Measurements from ENCODE around the gene KRT71.
A peak's percentile ranks its signal among the peaks of the same experiment; 100 is the strongest.
"Not testable (repeated sequence)": the region's sequence is repeated elsewhere in the genome, so short reads cannot be mapped to it uniquely, and the experiment has no call there.

Gene KRT71

DNA sequence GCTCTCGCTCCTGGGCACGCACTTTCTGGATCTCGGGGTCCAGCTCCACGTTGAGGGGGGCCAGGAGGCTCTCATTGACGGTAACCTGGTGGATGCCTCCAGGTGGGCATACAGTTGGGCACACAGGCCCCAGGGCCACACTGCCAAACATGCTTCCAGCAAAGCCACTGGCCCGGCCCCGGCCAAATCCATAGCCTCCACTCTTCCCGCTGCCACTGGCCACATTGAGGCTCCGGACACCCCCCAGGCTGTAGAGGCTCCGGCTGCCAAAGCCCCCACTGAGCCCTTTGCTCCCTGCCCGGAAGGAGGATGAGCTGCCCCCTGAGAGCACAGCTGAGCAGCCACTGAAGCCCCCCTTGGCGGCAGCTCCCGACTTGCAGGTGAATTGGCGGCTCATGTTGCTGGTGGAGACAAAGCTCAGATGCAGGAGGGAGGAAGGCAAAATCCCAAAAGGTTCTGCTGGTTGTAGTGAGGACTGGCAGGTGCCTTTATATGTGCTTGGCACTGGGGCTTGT is at the start of gene KRT71:
KRT71 (minus strand) TSS at position 465 of the 515 bp plus-strand sequence; CDS start at position 397, 68 bp downstream.
- DNase-seq (ENCODE audit: low read depth in 1 of 2, low spot score in 1 of 2): no peak

DNA sequence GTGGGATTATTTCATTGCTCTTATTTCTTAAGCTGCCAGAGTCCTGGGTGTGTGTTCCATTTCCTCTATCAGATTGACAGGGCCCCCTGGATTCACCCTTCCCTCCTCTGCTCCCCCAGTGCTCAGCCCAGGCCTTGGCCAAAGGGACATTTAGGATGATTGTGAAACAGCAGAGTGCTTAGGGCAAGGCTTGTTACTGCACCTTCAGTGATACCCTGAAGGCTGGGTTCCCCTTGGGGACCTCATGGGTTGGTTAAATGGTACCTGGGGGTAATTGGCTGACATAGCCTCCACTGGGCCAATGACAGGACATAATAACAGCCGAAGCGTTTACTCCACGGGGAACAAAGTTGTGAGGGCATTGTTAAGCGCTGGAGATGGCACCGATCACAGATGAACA is 49.6 kb upstream of the KRT71 start:
- no peak for DNase-seq (ENCODE audit: low read depth in 1 of 2, low spot score in 1 of 2)

DNA sequence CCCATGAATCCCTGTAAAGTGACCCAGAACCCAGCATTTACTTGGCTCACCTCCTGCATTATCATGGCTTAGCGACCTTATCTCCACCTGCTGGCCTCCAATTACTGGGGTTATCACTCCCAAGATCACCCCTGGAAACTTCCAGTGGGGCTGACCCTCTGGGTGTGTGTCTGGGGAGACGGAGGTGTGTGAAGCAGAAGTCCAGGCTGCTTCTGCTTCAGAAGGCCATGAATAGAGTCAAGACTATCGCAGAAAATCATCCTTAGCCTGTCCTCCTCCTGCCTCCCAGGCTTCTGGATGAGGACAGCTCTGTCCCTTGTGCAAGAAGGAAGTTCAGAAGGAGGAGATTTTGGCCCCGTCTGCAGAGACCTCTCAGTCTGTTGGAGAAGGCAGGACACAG is 48.7 kb upstream of the KRT71 start:
- DNase-seq (ENCODE audit: low read depth in 1 of 2, low spot score in 1 of 2): no peak

DNA sequence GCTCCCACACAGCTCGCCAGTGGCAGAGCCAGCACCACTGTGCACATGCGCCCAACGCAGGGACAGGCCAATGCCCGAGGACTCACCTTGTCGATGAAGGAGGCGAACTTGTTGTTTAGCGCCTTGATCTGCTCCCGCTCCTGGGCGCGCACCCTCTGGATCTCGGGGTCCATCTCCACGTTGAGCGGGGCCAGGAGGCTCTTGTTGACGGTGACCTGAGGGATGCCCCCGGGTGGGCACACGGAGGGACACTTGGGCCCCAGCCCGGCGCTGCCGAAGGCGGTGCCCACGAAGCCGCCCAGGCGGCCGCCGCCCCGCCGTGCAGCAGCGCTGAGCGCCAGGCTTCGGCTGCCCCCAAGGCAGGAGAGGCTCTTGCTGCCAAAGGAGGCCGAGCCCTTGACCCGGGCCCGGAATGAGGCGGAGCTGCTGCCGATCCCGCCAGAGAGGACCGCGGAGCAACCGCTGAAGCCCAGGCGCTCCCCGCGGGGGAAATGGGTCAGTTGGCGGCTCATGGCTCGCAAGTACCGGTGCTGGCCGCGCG is 48.1 kb upstream of the KRT71 start, which contains the start of gene KRT72:
KRT72 (minus strand) TSS at position 523 of the 541 bp plus-strand sequence; CDS start at position 512, 11 bp downstream.
- DNase-seq (ENCODE audit: low read depth in 1 of 2, low spot score in 1 of 2): no peak

- DNase-seq (ENCODE audit: low read depth in 1 of 2, low spot score in 1 of 2): no peak
Measured at GRCh38 chr12:52600475-52600874, 47.5 kb upstream of the KRT71 start.

DNA sequence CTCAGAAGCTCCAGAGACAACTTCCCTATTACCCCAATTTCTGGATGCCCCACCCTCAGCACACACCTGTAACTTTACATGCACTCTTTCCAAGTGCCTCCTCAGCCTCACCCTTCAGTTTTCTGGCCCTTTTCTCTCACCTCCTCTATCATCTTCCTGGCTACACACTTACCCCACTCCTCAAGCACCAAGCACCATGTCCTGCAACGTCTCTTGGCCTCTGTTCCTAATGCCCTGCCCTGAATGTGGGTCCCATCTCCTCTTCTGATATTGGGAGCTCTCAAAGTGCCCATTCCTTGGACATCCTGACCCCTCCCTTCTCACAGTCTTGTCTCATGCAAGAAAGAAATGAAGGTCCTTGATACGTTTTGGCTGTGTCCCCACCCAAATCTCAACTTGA is 47.1 kb upstream of the KRT71 start:
- no peak for DNase-seq (ENCODE audit: low read depth in 1 of 2, low spot score in 1 of 2)

GRCh38 chr12:52598966-52599365 is 46.0 kb upstream of the KRT71 start:
- no peak for DNase-seq (ENCODE audit: low read depth in 1 of 2, low spot score in 1 of 2)

GRCh38 chr12:52594237-52594636 is 41.3 kb upstream of the KRT71 start:
- not testable (repeated sequence) for DNase-seq (ENCODE audit: low read depth in 1 of 2, low spot score in 1 of 2)

DNA sequence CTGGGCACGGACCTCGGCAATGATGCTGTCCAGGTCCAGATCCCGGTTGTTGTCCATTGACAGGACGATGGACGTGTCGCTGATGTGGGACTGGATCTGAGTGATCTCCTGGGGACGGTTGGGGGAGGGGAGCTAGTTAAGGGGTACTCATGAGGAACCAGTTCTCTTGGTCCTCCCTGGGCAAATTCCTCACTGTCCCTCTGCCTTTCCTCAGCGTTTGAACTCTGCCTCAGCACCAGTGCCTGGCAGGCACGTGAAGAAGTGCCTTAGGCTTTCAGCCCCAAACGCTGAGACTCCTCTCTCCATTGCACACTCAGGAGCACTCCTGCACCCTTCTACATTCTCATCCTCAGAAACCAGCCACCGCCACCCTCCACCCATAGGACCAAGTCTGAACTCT is 38.6 kb upstream of the KRT71 start:
- no peak for DNase-seq (ENCODE audit: low read depth in 1 of 2, low spot score in 1 of 2)

DNA sequence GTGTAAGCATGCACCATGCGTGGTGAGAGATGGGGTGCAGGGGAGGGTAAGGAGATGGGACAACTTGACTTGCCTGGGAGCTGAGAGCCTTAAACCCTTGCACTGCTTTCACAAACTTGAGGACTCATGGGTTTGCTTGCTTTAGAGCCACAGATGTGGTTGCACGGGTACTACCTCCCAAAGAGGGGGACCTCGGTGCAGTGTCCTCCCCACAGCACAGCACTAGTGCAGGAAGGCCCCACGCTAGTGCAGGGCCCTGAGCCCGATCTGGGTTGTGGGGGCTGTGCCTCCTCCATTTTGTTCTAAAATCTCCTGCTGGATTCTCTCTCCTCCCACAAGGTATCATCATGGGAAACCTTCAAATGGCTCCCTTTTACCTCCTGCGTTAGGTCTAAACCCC is 37.1 kb upstream of the KRT71 start:
- DNase-seq (ENCODE audit: low read depth in 1 of 2, low spot score in 1 of 2): no peak

DNA sequence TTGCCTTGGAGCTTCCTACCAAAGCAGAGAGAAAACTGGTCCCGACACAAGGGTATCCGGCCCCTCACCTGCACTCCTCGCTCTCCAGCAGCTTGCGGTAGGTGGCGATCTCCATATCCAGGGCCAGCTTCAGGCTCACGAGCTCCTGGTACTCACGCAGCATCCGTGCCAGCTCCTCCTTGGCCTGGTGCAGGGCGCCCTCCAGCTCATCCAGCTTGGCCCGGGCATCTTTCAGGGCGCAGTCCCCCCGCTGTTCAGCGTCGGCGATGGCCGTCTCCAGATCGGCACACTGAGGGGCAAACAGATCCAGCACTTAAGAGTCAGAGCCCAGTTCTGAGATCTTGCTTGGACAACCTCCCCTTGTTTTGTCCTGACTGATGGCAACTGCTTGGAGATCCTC is 34.6 kb upstream of the KRT71 start:
- no peak for DNase-seq (ENCODE audit: low read depth in 1 of 2, low spot score in 1 of 2)

- DNase-seq (ENCODE audit: low read depth in 1 of 2, low spot score in 1 of 2): no peak
Measured at GRCh38 chr12:52585946-52586345, 33.0 kb upstream of the KRT71 start.

DNA sequence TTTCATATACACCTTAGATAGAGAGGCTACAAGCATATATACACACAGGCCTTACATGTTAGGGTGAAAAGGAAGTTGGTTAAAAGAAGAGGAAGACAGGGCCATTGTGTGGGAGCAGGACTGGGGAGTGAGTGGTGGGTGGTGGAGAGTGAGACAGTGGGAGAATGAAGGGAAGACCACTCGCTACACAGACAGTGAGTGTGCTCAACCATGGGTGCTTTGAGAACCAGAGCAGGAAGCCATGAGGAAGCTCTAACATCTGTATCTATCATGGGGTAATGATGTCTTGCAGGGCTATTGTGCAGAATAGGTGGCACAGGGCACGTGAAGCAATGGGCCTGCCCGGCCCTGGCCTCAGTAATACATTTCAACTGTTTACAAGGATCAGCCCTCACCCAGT is 32.1 kb upstream of the KRT71 start:
- no peak for DNase-seq (ENCODE audit: low read depth in 1 of 2, low spot score in 1 of 2)

GRCh38 chr12:52584156-52584682 is 31.3 kb upstream of the KRT71 start:
- DNase-seq (ENCODE audit: low read depth in 1 of 2, low spot score in 1 of 2): no peak

GRCh38 chr12:52582971-52583456 is 30.1 kb upstream of the KRT71 start:
- peak; percentile 26 to 59 for DNase-seq (ENCODE audit: low read depth in 1 of 2, low spot score in 1 of 2)

DNA sequence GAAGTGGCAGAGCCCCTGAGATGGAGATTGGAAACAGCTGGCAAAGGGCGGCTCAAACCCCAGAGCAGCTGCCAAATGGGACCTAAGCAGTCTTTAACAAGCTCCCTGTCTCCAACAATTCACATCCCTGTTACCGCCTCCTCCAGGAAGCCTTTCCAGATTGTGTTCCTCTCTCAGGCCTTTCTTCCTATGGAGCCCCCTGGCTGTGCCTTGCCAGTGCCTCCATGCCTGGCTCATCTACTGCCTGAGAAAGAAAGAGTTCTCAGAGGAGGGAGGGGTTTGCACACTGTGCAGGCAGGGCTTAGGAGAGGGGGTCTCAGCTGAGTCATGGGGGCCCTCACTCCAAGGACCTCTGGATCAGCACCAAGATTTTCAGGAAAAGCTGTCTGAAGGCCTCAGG is 29.5 kb upstream of the KRT71 start:
- no peak for DNase-seq (ENCODE audit: low read depth in 1 of 2, low spot score in 1 of 2)

GRCh38 chr12:52581481-52581880 is 28.5 kb upstream of the KRT71 start:
- DNase-seq (ENCODE audit: low read depth in 1 of 2, low spot score in 1 of 2): no peak

- no peak for DNase-seq (ENCODE audit: low read depth in 1 of 2, low spot score in 1 of 2)
Measured at GRCh38 chr12:52581066-52581465, 28.1 kb upstream of the KRT71 start.

- no peak for DNase-seq (ENCODE audit: low read depth in 1 of 2, low spot score in 1 of 2)
Measured at GRCh38 chr12:52580496-52580895, 27.6 kb upstream of the KRT71 start.

GRCh38 chr12:52579468-52580465 is 26.8 kb upstream of the KRT71 start:
- no peak for DNase-seq (ENCODE audit: low read depth in 1 of 2, low spot score in 1 of 2)

DNA sequence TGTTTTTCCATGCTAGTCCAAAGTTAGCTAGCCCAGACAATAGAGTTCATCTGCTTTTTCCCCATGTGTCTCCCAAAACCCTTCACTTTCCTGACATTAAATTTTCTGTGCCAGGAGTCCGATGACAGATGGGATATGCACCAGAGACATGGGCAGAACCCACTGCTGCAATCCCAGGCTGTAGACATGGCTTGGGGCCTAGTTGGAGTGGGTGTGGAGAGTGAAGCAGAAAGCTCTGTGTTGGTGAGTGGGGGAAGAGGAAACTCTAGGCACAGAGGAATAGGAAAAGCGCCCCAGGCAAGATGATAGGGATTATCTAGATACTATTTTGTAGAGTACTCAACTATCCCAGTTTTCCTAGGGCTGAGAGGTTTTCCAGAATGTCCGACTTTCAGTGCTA is 25.5 kb upstream of the KRT71 start:
- no peak for DNase-seq (ENCODE audit: low read depth in 1 of 2, low spot score in 1 of 2)

DNA sequence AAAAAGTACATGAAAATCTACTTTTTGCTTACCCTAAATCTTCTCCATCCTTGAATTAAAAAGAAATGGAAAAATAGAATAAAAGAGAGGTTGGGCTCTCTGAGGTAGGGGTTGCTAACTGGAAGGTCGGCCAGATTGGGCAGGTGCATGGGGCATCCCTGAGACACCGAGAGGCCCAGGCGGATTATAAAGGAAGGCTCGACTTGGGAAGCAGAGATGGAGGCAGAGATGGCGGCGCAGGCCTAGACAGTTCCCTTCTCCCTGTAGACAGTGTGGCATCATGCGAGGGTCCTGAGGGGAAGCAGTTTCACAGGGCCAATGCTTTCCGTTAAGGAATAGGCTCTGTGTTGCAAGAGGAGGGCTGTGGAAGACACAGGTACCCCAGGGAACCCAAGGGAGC is 24.4 kb upstream of the KRT71 start:
- no peak for DNase-seq (ENCODE audit: low read depth in 1 of 2, low spot score in 1 of 2)
